HUES48 (cell line): ENCODE data around the gene PRKAG2.

ENCODE experiments used
- H3K27ac ChIP-seq: one replicate; pipeline ENCODE4 v1.7.0; 2013; ENCODE audit warnings: low read depth, low read length, inconsistent platforms
- H3K27me3 ChIP-seq: 2 replicates; pipeline ENCODE4 v1.6.1; 2013; ENCODE audit warnings: mild to moderate bottlenecking, low read length; ENCODE audit not compliant: control insufficient read depth, insufficient read depth
- H3K36me3 ChIP-seq: 2 replicates; pipeline ENCODE4 v1.6.1; 2013; ENCODE audit warnings: low read length; ENCODE audit not compliant: control insufficient read depth, insufficient read depth
- H3K4me1 ChIP-seq: 2 replicates; pipeline ENCODE4 v1.6.1; 2013; ENCODE audit warnings: mild to moderate bottlenecking, low read length; ENCODE audit not compliant: control insufficient read depth, insufficient read depth
- H3K4me3 ChIP-seq: 2 replicates; pipeline ENCODE4 v1.5.1; 2013; ENCODE audit warnings: mild to moderate bottlenecking, low read depth, low read length
- H3K9ac ChIP-seq: 2 replicates; pipeline ENCODE4 v1.6.1; 2013; ENCODE audit warnings: mild to moderate bottlenecking, low read depth, low read length, moderate library complexity
- H3K9me3 ChIP-seq: 2 replicates; pipeline ENCODE4 v1.6.1; 2013; ENCODE audit warnings: low read length; ENCODE audit not compliant: control insufficient read depth, insufficient read depth

The PRKAG2 gene

GRCh38 chr7:151674161-151674920 is 202.6 kb downstream of the PRKAG2 start:
- H3K4me3 ChIP-seq, result no peak overlapping the region
- H3K27ac ChIP-seq, result no peak overlapping the region
- no peak overlapping the region for H3K9ac ChIP-seq
- no peaks in the 10 kb centered on the region for H3K9me3 ChIP-seq
- no peaks in the 10 kb centered on the region for H3K36me3 ChIP-seq
- no peaks in the 10 kb centered on the region for H3K27me3 ChIP-seq
- H3K4me1 ChIP-seq, result peaks cover 8% of the 10 kb centered on the region

GRCh38 chr7:151673216-151673615 is 203.7 kb downstream of the PRKAG2 start:
- Histone ChIP-seq H3K9ac (no peak overlapping the region), H3K27me3 (no peaks in the 10 kb centered on the region), H3K9me3 (no peaks in the 10 kb centered on the region), H3K36me3 (no peaks in the 10 kb centered on the region), H3K4me3 (no peak overlapping the region), H3K4me1 (peaks cover 8% of the 10 kb centered on the region), H3K27ac (no peak overlapping the region)

- Histone ChIP-seq H3K36me3 (no peaks in the 10 kb centered on the region), H3K27me3 (no peaks in the 10 kb centered on the region), H3K9me3 (no peaks in the 10 kb centered on the region), H3K9ac (no peak overlapping the region), H3K4me3 (no peak overlapping the region), H3K4me1 (peaks cover 8% of the 10 kb centered on the region), H3K27ac (no peak overlapping the region)
These were observed 204.2 kb downstream of the PRKAG2 start for GRCh38 chr7:151672716-151673115.

GRCh38 chr7:151671514-151671913 is 205.4 kb downstream of the PRKAG2 start:
- no peak overlapping the region for H3K9ac ChIP-seq
- H3K36me3 ChIP-seq, result no peaks in the 10 kb centered on the region
- H3K4me3 ChIP-seq, result no peak overlapping the region
- no peaks in the 10 kb centered on the region for H3K9me3 ChIP-seq
- no peaks in the 10 kb centered on the region for H3K27me3 ChIP-seq
- peaks cover 8% of the 10 kb centered on the region for H3K4me1 ChIP-seq
- H3K27ac ChIP-seq, result no peak overlapping the region

- H3K4me1 ChIP-seq, result peaks cover 8% of the 10 kb centered on the region
- no peaks in the 10 kb centered on the region for H3K27me3 ChIP-seq
- no peak overlapping the region for H3K9ac ChIP-seq
- no peaks in the 10 kb centered on the region for H3K36me3 ChIP-seq
- H3K27ac ChIP-seq, result no peak overlapping the region
- 0 out of 2 replicates have a peak, but pooled peaks cover 3% of the 10 kb centered on the region for H3K9me3 ChIP-seq
- H3K4me3 ChIP-seq, result no peak overlapping the region
These were observed 207.2 kb downstream of the PRKAG2 start for GRCh38 chr7:151669762-151670161.

- H3K9ac ChIP-seq, result no peak overlapping the region
- H3K4me3 ChIP-seq, result no peak overlapping the region
- H3K27me3 ChIP-seq, result no peaks in the 10 kb centered on the region
- no peak overlapping the region for H3K27ac ChIP-seq
- peaks cover 8% of the 10 kb centered on the region for H3K4me1 ChIP-seq
- no peaks in the 10 kb centered on the region for H3K36me3 ChIP-seq
- 0 out of 2 replicates have a peak, but pooled peaks cover 3% of the 10 kb centered on the region for H3K9me3 ChIP-seq
These were observed 210.0 kb downstream of the PRKAG2 start for GRCh38 chr7:151666886-151667285.

- no peaks in the 10 kb centered on the region for H3K4me1 ChIP-seq
- H3K27me3 ChIP-seq, result no peaks in the 10 kb centered on the region
- no peak overlapping the region for H3K27ac ChIP-seq
- no peak overlapping the region for H3K4me3 ChIP-seq
- H3K9me3 ChIP-seq, result 0 out of 2 replicates have a peak, but pooled peaks cover 3% of the 10 kb centered on the region
- H3K36me3 ChIP-seq, result no peaks in the 10 kb centered on the region
- H3K9ac ChIP-seq, result no peak overlapping the region
These were observed 211.5 kb downstream of the PRKAG2 start for GRCh38 chr7:151665368-151665767.

- Histone ChIP-seq H3K27ac (no peak overlapping the region), H3K36me3 (no peaks in the 10 kb centered on the region), H3K9me3 (0 out of 2 replicates have a peak, but pooled peaks cover 3% of the 10 kb centered on the region), H3K9ac (no peak overlapping the region), H3K4me1 (no peaks in the 10 kb centered on the region), H3K4me3 (no peak overlapping the region), H3K27me3 (no peaks in the 10 kb centered on the region)
These were observed 212.6 kb downstream of the PRKAG2 start for GRCh38 chr7:151664268-151664667.

GRCh38 chr7:151663382-151664100 is 213.4 kb downstream of the PRKAG2 start:
- Histone ChIP-seq H3K4me3 (no peak overlapping the region), H3K27me3 (no peaks in the 10 kb centered on the region), H3K9me3 (0 out of 2 replicates have a peak, but pooled peaks cover 3% of the 10 kb centered on the region), H3K27ac (no peak overlapping the region), H3K36me3 (no peaks in the 10 kb centered on the region), H3K4me1 (no peaks in the 10 kb centered on the region), H3K9ac (no peak overlapping the region)

- Histone ChIP-seq H3K4me3 (no peak overlapping the region), H3K9ac (no peak overlapping the region), H3K27me3 (no peaks in the 10 kb centered on the region), H3K9me3 (0 out of 2 replicates have a peak, but pooled peaks cover 3% of the 10 kb centered on the region), H3K36me3 (no peaks in the 10 kb centered on the region), H3K27ac (no peak overlapping the region), H3K4me1 (no peaks in the 10 kb centered on the region)
These were observed 214.6 kb downstream of the PRKAG2 start for GRCh38 chr7:151662251-151662826.

- Histone ChIP-seq H3K4me3 (no peak overlapping the region), H3K9me3 (0 out of 2 replicates have a peak, but pooled peaks cover 3% of the 10 kb centered on the region), H3K27ac (no peak overlapping the region), H3K27me3 (no peaks in the 10 kb centered on the region), H3K36me3 (no peaks in the 10 kb centered on the region), H3K4me1 (no peaks in the 10 kb centered on the region), H3K9ac (no peak overlapping the region)
These were observed 215.3 kb downstream of the PRKAG2 start for GRCh38 chr7:151661587-151661986.
